NCI-H2227 treated with DMSO at 0.1 percent for 48 hours (cell line): ENCODE measurements around the gene XPOT.

Source experiments
- DNase-seq: peaks from one replicate; lab custom pipeline; 2025; lab: John Stamatoyannopoulos, UW

The XPOT gene

GRCh38 chr12:64466178-64466577, 62.0 kb downstream of the XPOT start:
- DNase-seq: no peak

GRCh38 chr12:64468966-64469365, 64.8 kb downstream of the XPOT start:
- DNase-seq: no peak

GRCh38 chr12:64469455-64470142, 65.4 kb downstream of the XPOT start:
- no peak for DNase-seq

GRCh38 chr12:64470495-64470894, 66.3 kb downstream of the XPOT start:
- no peak for DNase-seq

- no peak for DNase-seq
Measured at GRCh38 chr12:64473176-64473575, 69.0 kb downstream of the XPOT start.

- DNase-seq: no peak
Measured at GRCh38 chr12:64475518-64475917, 71.3 kb downstream of the XPOT start.

- DNase-seq: no peak
Measured at GRCh38 chr12:64476844-64477243, 72.7 kb downstream of the XPOT start.

GRCh38 chr12:64478661-64479060, 74.5 kb downstream of the XPOT start:
- no peak for DNase-seq

GRCh38 chr12:64480148-64480547, 76.0 kb downstream of the XPOT start:
- DNase-seq: no peak

GRCh38 chr12:64486657-64487056, 82.5 kb downstream of the XPOT start:
- no peak for DNase-seq

GRCh38 chr12:64491718-64492117, 87.5 kb downstream of the XPOT start:
- DNase-seq: no peak

GRCh38 chr12:64493513-64493912, 89.3 kb downstream of the XPOT start:
- no peak for DNase-seq

- DNase-seq: no peak
Measured at GRCh38 chr12:64494998-64495729, 91.0 kb downstream of the XPOT start.

- DNase-seq: no peak
Measured at GRCh38 chr12:64496839-64497400, 92.7 kb downstream of the XPOT start.

- DNase-seq: no peak
Measured at GRCh38 chr12:64497484-64497883, 93.3 kb downstream of the XPOT start.

- no peak for DNase-seq
Measured at GRCh38 chr12:64497903-64498302, 93.7 kb downstream of the XPOT start.

- no peak for DNase-seq
Measured at GRCh38 chr12:64500394-64500793, 96.2 kb downstream of the XPOT start.
